SK-N-SH (cell line): ENCODE data around the gene ORMDL1. TPM values are rescaled to one million over a fixed set of nuclear protein-coding genes. Genes with fewer than 3 reads are reported as not detected.

Source experiments
- CTCF ChIA-PET: fragments of 300-600, 350-600 bp; formaldehyde crosslinking; extraction: SDS; loops from one replicate; lab custom pipeline; 2021; lab: Yijun Ruan, JAX
- POLR2A ChIA-PET: fragments of 350-600 bp; sonication (Branson Sonifier 250); formaldehyde crosslinking; extraction: SDS; loops from one replicate; lab custom pipeline; 2020; ENCODE audit warnings: antibody characterized with exemption, inconsistent platforms; lab: Yijun Ruan, JAX
- DNase-seq: peaks from one replicate; pipeline ENCODE4 v3.0.0; 2012
- H2AFZ ChIP-seq: fragments of 200-600 bp; sonication (generic); 2 replicates; pipeline ENCODE4 v1.8.1; 2016; ENCODE audit warnings: antibody characterized with exemption, mild to moderate bottlenecking, low read depth
- H3F3A ChIP-seq: fragments of 200-600 bp; sonication (generic); replicated peaks from 2 replicates; pipeline ENCODE3; 2016; ENCODE audit warnings: antibody characterized with exemption, mild to moderate bottlenecking; ENCODE audit not compliant: insufficient read depth
- H3K27ac ChIP-seq, 2 experiments: fragments of 200-500 bp in 1 of 2; fragments of 200-600 bp in 1 of 2; sonication (Bioruptor generic) in 1 of 2; sonication (generic), shearing (Covaris generic) in 1 of 2; 2 replicates each; pipeline versions ENCODE4 v1.5.1 to v1.6.1; 2014 to 2016; ENCODE audit warnings: low read depth in 2 of 2, inconsistent platforms in 1 of 2, low read length in 1 of 2, mild to moderate bottlenecking in 1 of 2, mixed read lengths in 1 of 2
- H3K27me3 ChIP-seq: fragments of 200-600 bp; sonication (generic), shearing (Covaris generic); 2 replicates; pipeline ENCODE4 v1.6.1; 2016; ENCODE audit warnings: mixed run types; ENCODE audit not compliant: insufficient read depth
- H3K36me3 ChIP-seq, 2 experiments: fragments of 200-500 bp in 1 of 2; fragments of 200-600 bp in 1 of 2; sonication (Bioruptor generic) in 1 of 2; sonication (generic) in 1 of 2; replicated peaks in 1 of 2; 2 replicates each; pipeline versions ENCODE3 to v1.5.1; 2014 to 2016; ENCODE audit warnings: low read length in 1 of 2, mild to moderate bottlenecking in 1 of 2; ENCODE audit not compliant: insufficient read depth in 2 of 2, control insufficient read depth in 1 of 2
- H3K4me1 ChIP-seq, 2 experiments: fragments of 200-500 bp in 1 of 2; fragments of 200-600 bp in 1 of 2; sonication (Bioruptor generic) in 1 of 2; sonication (generic), shearing (Covaris generic) in 1 of 2; 2 replicates each; pipeline versions ENCODE4 v1.5.1 to v1.6.1; 2014 to 2016; ENCODE audit warnings: low read depth in 1 of 2, low read length in 1 of 2, mixed run types in 1 of 2; ENCODE audit not compliant: insufficient read depth in 2 of 2, control insufficient read depth in 1 of 2
- H3K4me2 ChIP-seq: fragments of 200-600 bp; sonication (generic), shearing (Covaris generic); 2 replicates; pipeline ENCODE4 v1.6.1; 2017; ENCODE audit warnings: mixed run types
- H3K4me3 ChIP-seq, 2 experiments: fragments of 200-500 bp in 1 of 2; fragments of 200-600 bp in 1 of 2; sonication (Bioruptor generic) in 1 of 2; sonication (generic), shearing (Covaris generic) in 1 of 2; 2 replicates each; pipeline versions ENCODE4 v1.5.1 to v1.8.1; 2014 to 2016; ENCODE audit warnings: low read depth in 2 of 2, inconsistent platforms in 1 of 2, low read length in 1 of 2, mild to moderate bottlenecking in 1 of 2, mixed read lengths in 1 of 2, moderate library complexity in 1 of 2
- H3K79me2 ChIP-seq: fragments of 200-600 bp; sonication (generic); 2 replicates; pipeline ENCODE4 v1.8.1; 2017; ENCODE audit warnings: mild to moderate bottlenecking; ENCODE audit not compliant: insufficient read depth
- H3K9ac ChIP-seq: fragments of 200-600 bp; sonication (generic); 2 replicates; pipeline ENCODE4 v1.6.1; 2017; ENCODE audit warnings: mixed run types
- H3K9me2 ChIP-seq: fragments of 200-600 bp; sonication (generic); 2 replicates; pipeline ENCODE4 v1.6.1; 2017; ENCODE audit warnings: mixed run types
- H3K9me3 ChIP-seq: fragments of 200-600 bp; sonication (generic); 2 replicates; pipeline ENCODE4 v1.6.1; 2017; ENCODE audit warnings: mixed run types, mild to moderate bottlenecking, moderate library complexity
- H4K20me1 ChIP-seq: fragments of 200-600 bp; sonication (generic); 2 replicates; pipeline ENCODE4 v1.6.1; 2017; ENCODE audit warnings: mild to moderate bottlenecking, mixed run types; ENCODE audit not compliant: insufficient read depth
- EP300 ChIP-seq, 2 experiments: IDR thresholded peaks; 2 replicates each; pipeline versions ENCODE4 v1.4.0 to v1.6.1; 2012; ENCODE audit warnings: borderline replicate concordance in 1 of 2, low read depth in 1 of 2, low read length in 1 of 2
- FOSL2 ChIP-seq: IDR thresholded peaks from 2 replicates; pipeline ENCODE4 v1.4.0; 2012; ENCODE audit warnings: low read depth, mild to moderate bottlenecking, moderate library complexity, borderline replicate concordance
- FOXM1 ChIP-seq: IDR thresholded peaks from 2 replicates; pipeline ENCODE4 v1.4.0; 2012; ENCODE audit warnings: low read depth, mild to moderate bottlenecking
- MXI1 ChIP-seq: IDR thresholded peaks from 2 replicates; pipeline ENCODE4 v1.6.1; 2012; ENCODE audit warnings: mild to moderate bottlenecking, low read depth, low read length, improper control_type of control experiment
- NFIC ChIP-seq: IDR thresholded peaks from 2 replicates; pipeline ENCODE4 v1.4.0; 2012; ENCODE audit warnings: borderline replicate concordance
- NRF1 ChIP-seq: IDR thresholded peaks from 2 replicates; pipeline ENCODE4 v1.6.1; 2012; ENCODE audit warnings: low read depth, mild to moderate bottlenecking, low read length
- RCOR1 ChIP-seq: fragments of 150-350 bp; IDR thresholded peaks from 2 replicates; pipeline ENCODE4 v1.6.1; 2017; ENCODE audit warnings: antibody characterized with exemption, low read length
- TAF1 ChIP-seq: IDR thresholded peaks from 2 replicates; pipeline ENCODE4 v1.6.1; 2012; ENCODE audit warnings: low read depth, mild to moderate bottlenecking, low read length, moderate library complexity, borderline replicate concordance
- TEAD4 ChIP-seq: IDR thresholded peaks from 2 replicates; pipeline ENCODE4 v1.4.0; 2012; ENCODE audit warnings: mild to moderate bottlenecking, borderline replicate concordance; ENCODE audit not compliant: insufficient read depth
- YY1 ChIP-seq: IDR thresholded peaks from 2 replicates; pipeline ENCODE4 v1.4.0; 2012; ENCODE audit warnings: low read depth, mild to moderate bottlenecking
- WGBS: methylation state at CpG from one replicate; pipeline ENCODE4 v1.1.6; 2017; ENCODE audit warnings: low lambda C conversion rate; 5-methylcytosine and 5-hydroxymethylcytosine counted together
- polyA plus RNA-seq, 3 experiments: library from polyadenylated mRNA; depleted of rRNA; stranded (reverse); fragments of >200 nt; gene quantifications; 2 replicates each; pipeline ENCODE4 v1.2.3, GENCODE V29; 2012
- TF ChIP-seq, protein P1 (sequence below): fragments of 150-350 bp; IDR thresholded peaks from 2 replicates; pipeline ENCODE4 v1.6.1; 2016; ENCODE audit warnings: mild to moderate bottlenecking, low read depth, low read length
- TF ChIP-seq, protein P2 (sequence below): IDR thresholded peaks from 2 replicates; pipeline ENCODE4 v1.6.1; 2012; ENCODE audit warnings: mild to moderate bottlenecking, low read depth, low read length, moderate library complexity
- TF ChIP-seq, protein P3 (sequence below): IDR thresholded peaks from 2 replicates; pipeline ENCODE4 v1.4.0; 2012; ENCODE audit warnings: low read depth
- TF ChIP-seq, protein P4 (sequence below): IDR thresholded peaks from 2 replicates; pipeline ENCODE4 v1.4.0; 2012; ENCODE audit warnings: low read depth, borderline replicate concordance
- TF ChIP-seq, protein P5 (sequence below): IDR thresholded peaks from 2 replicates; pipeline ENCODE4 v1.4.0; 2012; ENCODE audit warnings: low read depth, borderline replicate concordance

ORMDL1 gene
- polyA plus RNA-seq, 1 of the 3 experiments (the other 2 are of a cell fraction): 99.2 TPM

DNA sequence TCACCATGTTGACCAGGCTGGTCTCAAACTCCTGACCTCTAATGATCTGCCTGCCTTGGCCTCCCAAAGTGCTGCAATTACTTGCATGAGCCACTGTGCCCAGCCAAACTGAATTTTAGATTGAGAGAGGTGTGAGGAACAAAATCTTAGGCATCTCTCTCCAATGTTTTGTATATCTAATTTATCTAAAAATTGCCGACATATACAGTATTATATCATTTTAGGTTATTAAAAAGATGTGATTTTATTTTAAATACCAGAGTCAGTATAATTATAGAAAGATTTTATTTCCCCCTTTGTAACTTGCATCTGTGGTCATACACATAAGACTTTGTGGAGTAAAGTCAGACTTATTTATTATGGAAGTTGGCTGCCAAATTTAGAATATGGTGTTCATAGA lies 10.2 kb upstream of the ORMDL1 start:
- Histone ChIP-seq H3K9me3 (no peaks in the 10 kb centered on the region), H3K27me3 (no peaks in the 10 kb centered on the region), H3K9ac (no peak overlapping the region), H3K36me3 (peaks cover 52 to 53% of the 10 kb centered on the region in 2 experiments), H4K20me1 (no peaks in the 10 kb centered on the region), H3K9me2 (no peaks in the 10 kb centered on the region), H3K27ac (no peak overlapping the region), H3K4me2 (no peak overlapping the region), H3F3A (no peaks in the 10 kb centered on the region), H3K79me2 (peaks cover 14% of the 10 kb centered on the region), H2AFZ (no peak overlapping the region), H3K4me3 (no peak overlapping the region), H3K4me1 (peaks cover 0 to 5% of the 10 kb centered on the region in 2 experiments; a peak in 2 of 4 replicates)
- 97% methylated on average over 1 of the region's 1 CpG for WGBS
- no peak for DNase-seq
- CTCF ChIA-PET: interaction anchor here (0.9 to 1.0 kb wide), 2 partner anchors 133 to 524 kb away, joined by 3 to 4 read pairs; partner anchors contain the start of gene ASNSD1
- POLR2A ChIA-PET: no interaction called here
- TF ChIP-seq YY1: no peak
- TF ChIP-seq NFIC: no peak
- TF ChIP-seq RCOR1: no peak
- TF ChIP-seq, protein P1, sequence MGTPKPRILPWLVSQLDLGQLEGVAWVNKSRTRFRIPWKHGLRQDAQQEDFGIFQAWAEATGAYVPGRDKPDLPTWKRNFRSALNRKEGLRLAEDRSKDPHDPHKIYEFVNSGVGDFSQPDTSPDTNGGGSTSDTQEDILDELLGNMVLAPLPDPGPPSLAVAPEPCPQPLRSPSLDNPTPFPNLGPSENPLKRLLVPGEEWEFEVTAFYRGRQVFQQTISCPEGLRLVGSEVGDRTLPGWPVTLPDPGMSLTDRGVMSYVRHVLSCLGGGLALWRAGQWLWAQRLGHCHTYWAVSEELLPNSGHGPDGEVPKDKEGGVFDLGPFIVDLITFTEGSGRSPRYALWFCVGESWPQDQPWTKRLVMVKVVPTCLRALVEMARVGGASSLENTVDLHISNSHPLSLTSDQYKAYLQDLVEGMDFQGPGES: no peak
- TF ChIP-seq TEAD4: no peak
- TF ChIP-seq TAF1: no peak
- TF ChIP-seq, protein P2, sequence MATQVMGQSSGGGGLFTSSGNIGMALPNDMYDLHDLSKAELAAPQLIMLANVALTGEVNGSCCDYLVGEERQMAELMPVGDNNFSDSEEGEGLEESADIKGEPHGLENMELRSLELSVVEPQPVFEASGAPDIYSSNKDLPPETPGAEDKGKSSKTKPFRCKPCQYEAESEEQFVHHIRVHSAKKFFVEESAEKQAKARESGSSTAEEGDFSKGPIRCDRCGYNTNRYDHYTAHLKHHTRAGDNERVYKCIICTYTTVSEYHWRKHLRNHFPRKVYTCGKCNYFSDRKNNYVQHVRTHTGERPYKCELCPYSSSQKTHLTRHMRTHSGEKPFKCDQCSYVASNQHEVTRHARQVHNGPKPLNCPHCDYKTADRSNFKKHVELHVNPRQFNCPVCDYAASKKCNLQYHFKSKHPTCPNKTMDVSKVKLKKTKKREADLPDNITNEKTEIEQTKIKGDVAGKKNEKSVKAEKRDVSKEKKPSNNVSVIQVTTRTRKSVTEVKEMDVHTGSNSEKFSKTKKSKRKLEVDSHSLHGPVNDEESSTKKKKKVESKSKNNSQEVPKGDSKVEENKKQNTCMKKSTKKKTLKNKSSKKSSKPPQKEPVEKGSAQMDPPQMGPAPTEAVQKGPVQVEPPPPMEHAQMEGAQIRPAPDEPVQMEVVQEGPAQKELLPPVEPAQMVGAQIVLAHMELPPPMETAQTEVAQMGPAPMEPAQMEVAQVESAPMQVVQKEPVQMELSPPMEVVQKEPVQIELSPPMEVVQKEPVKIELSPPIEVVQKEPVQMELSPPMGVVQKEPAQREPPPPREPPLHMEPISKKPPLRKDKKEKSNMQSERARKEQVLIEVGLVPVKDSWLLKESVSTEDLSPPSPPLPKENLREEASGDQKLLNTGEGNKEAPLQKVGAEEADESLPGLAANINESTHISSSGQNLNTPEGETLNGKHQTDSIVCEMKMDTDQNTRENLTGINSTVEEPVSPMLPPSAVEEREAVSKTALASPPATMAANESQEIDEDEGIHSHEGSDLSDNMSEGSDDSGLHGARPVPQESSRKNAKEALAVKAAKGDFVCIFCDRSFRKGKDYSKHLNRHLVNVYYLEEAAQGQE: no peak
- TF ChIP-seq FOXM1: no peak
- TF ChIP-seq, protein P3, sequence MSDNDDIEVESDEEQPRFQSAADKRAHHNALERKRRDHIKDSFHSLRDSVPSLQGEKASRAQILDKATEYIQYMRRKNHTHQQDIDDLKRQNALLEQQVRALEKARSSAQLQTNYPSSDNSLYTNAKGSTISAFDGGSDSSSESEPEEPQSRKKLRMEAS: no peak
- no peak for TF ChIP-seq EP300 (IDR thresholded peaks at IDR 0.05; ENCODE audit: borderline replicate concordance in 1 of 2, low read depth in 1 of 2, low read length in 1 of 2)
- TF ChIP-seq, protein P4, sequence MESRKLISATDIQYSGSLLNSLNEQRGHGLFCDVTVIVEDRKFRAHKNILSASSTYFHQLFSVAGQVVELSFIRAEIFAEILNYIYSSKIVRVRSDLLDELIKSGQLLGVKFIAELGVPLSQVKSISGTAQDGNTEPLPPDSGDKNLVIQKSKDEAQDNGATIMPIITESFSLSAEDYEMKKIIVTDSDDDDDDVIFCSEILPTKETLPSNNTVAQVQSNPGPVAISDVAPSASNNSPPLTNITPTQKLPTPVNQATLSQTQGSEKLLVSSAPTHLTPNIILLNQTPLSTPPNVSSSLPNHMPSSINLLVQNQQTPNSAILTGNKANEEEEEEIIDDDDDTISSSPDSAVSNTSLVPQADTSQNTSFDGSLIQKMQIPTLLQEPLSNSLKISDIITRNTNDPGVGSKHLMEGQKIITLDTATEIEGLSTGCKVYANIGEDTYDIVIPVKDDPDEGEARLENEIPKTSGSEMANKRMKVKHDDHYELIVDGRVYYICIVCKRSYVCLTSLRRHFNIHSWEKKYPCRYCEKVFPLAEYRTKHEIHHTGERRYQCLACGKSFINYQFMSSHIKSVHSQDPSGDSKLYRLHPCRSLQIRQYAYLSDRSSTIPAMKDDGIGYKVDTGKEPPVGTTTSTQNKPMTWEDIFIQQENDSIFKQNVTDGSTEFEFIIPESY: no peak
- TF ChIP-seq FOSL2: no peak
- TF ChIP-seq MXI1: no peak
- TF ChIP-seq, protein P5, sequence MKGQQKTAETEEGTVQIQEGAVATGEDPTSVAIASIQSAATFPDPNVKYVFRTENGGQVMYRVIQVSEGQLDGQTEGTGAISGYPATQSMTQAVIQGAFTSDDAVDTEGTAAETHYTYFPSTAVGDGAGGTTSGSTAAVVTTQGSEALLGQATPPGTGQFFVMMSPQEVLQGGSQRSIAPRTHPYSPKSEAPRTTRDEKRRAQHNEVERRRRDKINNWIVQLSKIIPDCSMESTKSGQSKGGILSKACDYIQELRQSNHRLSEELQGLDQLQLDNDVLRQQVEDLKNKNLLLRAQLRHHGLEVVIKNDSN: no peak
- no peak for TF ChIP-seq NRF1
